Thyroid gland (tissue), 4 donors: ENCODE data around the gene ZNF213. TPM values are rescaled to one million over a fixed set of nuclear protein-coding genes. Genes with fewer than 3 reads are reported as not detected.
"Not testable (repeated sequence)": the region's sequence is repeated elsewhere in the genome, so short reads cannot be mapped to it uniquely, and the experiment has no call there.

ENCODE experiments used
- DNase-seq, 2 donors: peaks; one replicate each; pipeline ENCODE4 v3.0.0-alpha.2; 2019
- H3K27ac ChIP-seq, 3 donors: fragments of 200-600 bp; sonication (generic); 1 replicate in 2 of 3; 2 replicates in 1 of 3; pipeline ENCODE4 v1.5.1; 2016 to 2019; ENCODE audit warnings: mild to moderate bottlenecking in 1 of 3, moderate library complexity in 1 of 3
- H3K27me3 ChIP-seq: fragments of 200-600 bp; sonication (generic); one replicate; pipeline ENCODE4 v1.5.1; 2019
- H3K36me3 ChIP-seq, 2 donors: fragments of 200-600 bp; sonication (generic); one replicate each; pipeline ENCODE4 v1.5.1; 2016 to 2019
- H3K4me1 ChIP-seq, 2 donors: fragments of 200-600 bp; sonication (generic); one replicate each; pipeline ENCODE4 v1.5.1; 2017 to 2019
- H3K4me3 ChIP-seq, 3 donors: fragments of 200-600 bp; sonication (generic); replicated peaks in 1 of 3; 1 replicate in 2 of 3; 2 replicates in 1 of 3; pipeline ENCODE4 v1.5.1; 2016; ENCODE audit warnings: mild to moderate bottlenecking in 1 of 3
- H3K9me3 ChIP-seq: fragments of 200-600 bp; sonication (generic); one replicate; pipeline ENCODE4 v1.5.1; 2017
- POLR2A ChIP-seq, 2 donors: fragments of 450-650 bp; IDR thresholded peaks; one replicate each; pipeline ENCODE4 v1.6.1; 2017; ENCODE audit warnings: antibody characterized with exemption in 2 of 2, mild to moderate bottlenecking in 2 of 2, moderate library complexity in 1 of 2
- WGBS, 2 donors: methylation state at CpG; one replicate each; pipeline ENCODE4 v1.1.5; 2017; 5-methylcytosine and 5-hydroxymethylcytosine counted together
- intact Hi-C: fragments of 100-400 bp; cut with DNase I; formaldehyde crosslinking; loops from one replicate; pipeline ENCODE4 v1.15.1; 2023
- total RNA-seq, 4 donors: library from RNA; depleted of rRNA; stranded (reverse); fragments of >200 nt; gene quantifications; one replicate each; pipeline ENCODE4 v1.2.3, GENCODE V29; 2016
- TF ChIP-seq, protein P1 (sequence below), 6 experiments: fragments of 200-600 bp in 3 of 6; fragments of 450-650 bp in 3 of 6; sonication (generic) in 3 of 6; IDR thresholded peaks; one replicate each; pipeline ENCODE4 v1.5.1; 2016 to 2019; ENCODE audit warnings: antibody characterized with exemption in 6 of 6, mild to moderate bottlenecking in 2 of 6, inconsistent platforms in 1 of 6, moderate library complexity in 1 of 6

The ZNF213 gene
- total RNA-seq, 4 donors from 2014 or later: 5.2 to 10.2 (median 8.7) TPM

DNA sequence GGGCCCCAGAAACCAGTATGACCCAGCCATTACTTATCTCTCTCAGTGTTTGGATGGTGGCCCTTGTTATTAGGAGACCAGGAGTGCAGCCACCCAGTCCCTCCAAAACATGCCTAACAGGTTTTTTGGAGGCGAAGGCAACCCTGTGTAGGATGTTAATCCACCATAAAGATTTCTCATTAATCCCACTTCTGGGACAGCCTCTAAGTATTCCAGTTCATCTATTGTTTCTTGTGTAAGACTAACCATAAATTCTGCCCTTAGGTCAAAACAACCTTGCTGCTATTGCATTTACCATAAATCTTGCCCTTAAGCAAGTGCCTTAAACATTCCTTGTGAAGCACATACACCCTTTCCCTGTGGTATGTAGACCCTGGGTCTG, 31.7 kb downstream of the ZNF213 start:
- peaks cover 25% of the 10 kb centered on the region for H3K27me3 ChIP-seq
- TF ChIP-seq POLR2A (IDR thresholded peaks at IDR 0.05): no peak
- TF ChIP-seq, protein P1, sequence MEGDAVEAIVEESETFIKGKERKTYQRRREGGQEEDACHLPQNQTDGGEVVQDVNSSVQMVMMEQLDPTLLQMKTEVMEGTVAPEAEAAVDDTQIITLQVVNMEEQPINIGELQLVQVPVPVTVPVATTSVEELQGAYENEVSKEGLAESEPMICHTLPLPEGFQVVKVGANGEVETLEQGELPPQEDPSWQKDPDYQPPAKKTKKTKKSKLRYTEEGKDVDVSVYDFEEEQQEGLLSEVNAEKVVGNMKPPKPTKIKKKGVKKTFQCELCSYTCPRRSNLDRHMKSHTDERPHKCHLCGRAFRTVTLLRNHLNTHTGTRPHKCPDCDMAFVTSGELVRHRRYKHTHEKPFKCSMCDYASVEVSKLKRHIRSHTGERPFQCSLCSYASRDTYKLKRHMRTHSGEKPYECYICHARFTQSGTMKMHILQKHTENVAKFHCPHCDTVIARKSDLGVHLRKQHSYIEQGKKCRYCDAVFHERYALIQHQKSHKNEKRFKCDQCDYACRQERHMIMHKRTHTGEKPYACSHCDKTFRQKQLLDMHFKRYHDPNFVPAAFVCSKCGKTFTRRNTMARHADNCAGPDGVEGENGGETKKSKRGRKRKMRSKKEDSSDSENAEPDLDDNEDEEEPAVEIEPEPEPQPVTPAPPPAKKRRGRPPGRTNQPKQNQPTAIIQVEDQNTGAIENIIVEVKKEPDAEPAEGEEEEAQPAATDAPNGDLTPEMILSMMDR (IDR thresholded peaks at IDR 0.05): no peak
- no peak overlapping the region for H3K4me3 ChIP-seq
- WGBS, 2 donors: 17 to 19% methylated on average over 1 of the region's 1 CpG
- peaks cover 9 to 14% of the 10 kb centered on the region in 2 donors for H3K4me1 ChIP-seq
- intact Hi-C loops: loop anchor here (10.0 kb wide), 1 partner anchor 52 kb away; the partner anchor contains the start of gene ZNF205
- no peaks in the 10 kb centered on the region for H3K9me3 ChIP-seq
- H3K27ac ChIP-seq: no peak overlapping the region
- no peak for DNase-seq
- H3K36me3 ChIP-seq: no peaks in the 10 kb centered on the region

GRCh38 chr16:3168729-3169128, 33.9 kb downstream of the ZNF213 start:
- 80 to 83% methylated on average over 7 of the region's 7 CpGs for WGBS, 2 donors
- not testable (repeated sequence) for H3K9me3 ChIP-seq, H3K27ac ChIP-seq, H3K4me3 ChIP-seq, DNase-seq, H3K36me3 ChIP-seq
- H3K27me3 ChIP-seq: peaks cover 46% of the 10 kb centered on the region
- intact Hi-C loops: loop anchor here (10.0 kb wide), 1 partner anchor 54 kb away; the partner anchor contains the start of gene ZNF205
- peaks cover 9 to 17% of the 10 kb centered on the region in 2 donors for H3K4me1 ChIP-seq

GRCh38 chr16:3170440-3171180, 35.8 kb downstream of the ZNF213 start:
- H3K27me3 ChIP-seq: peaks cover 64% of the 10 kb centered on the region
- TF ChIP-seq POLR2A (IDR thresholded peaks at IDR 0.05): no peak
- TF ChIP-seq, protein P1 (IDR thresholded peaks at IDR 0.05): no peak
- no peak overlapping the region for H3K4me3 ChIP-seq
- peaks cover 9 to 24% of the 10 kb centered on the region in 2 donors for H3K4me1 ChIP-seq
- no peaks in the 10 kb centered on the region for H3K9me3 ChIP-seq
- WGBS, 2 donors: 5 to 6% methylated on average over 39 to 51 of the region's 53 CpGs
- intact Hi-C loops: no loop called here
- H3K27ac ChIP-seq: no peak overlapping the region
- no peaks in the 10 kb centered on the region for H3K36me3 ChIP-seq
- DNase-seq: no peak

- DNase-seq: no peak
- intact Hi-C loops: no loop called here
- Histone ChIP-seq H3K27ac (no peak overlapping the region), H3K36me3 (no peaks in the 10 kb centered on the region), H3K27me3 (peaks cover 71% of the 10 kb centered on the region), H3K9me3 (no peaks in the 10 kb centered on the region), H3K4me1 (peaks cover 9 to 24% of the 10 kb centered on the region in 2 donors), H3K4me3 (no peak overlapping the region)
- TF ChIP-seq, protein P1 (IDR thresholded peaks at IDR 0.05): no peak
- TF ChIP-seq POLR2A (IDR thresholded peaks at IDR 0.05): no peak
- 7 to 8% methylated on average over 18 to 26 of the region's 35 CpGs for WGBS, 2 donors
These were observed 36.5 kb downstream of the ZNF213 start for GRCh38 chr16:3171181-3171854.

DNA sequence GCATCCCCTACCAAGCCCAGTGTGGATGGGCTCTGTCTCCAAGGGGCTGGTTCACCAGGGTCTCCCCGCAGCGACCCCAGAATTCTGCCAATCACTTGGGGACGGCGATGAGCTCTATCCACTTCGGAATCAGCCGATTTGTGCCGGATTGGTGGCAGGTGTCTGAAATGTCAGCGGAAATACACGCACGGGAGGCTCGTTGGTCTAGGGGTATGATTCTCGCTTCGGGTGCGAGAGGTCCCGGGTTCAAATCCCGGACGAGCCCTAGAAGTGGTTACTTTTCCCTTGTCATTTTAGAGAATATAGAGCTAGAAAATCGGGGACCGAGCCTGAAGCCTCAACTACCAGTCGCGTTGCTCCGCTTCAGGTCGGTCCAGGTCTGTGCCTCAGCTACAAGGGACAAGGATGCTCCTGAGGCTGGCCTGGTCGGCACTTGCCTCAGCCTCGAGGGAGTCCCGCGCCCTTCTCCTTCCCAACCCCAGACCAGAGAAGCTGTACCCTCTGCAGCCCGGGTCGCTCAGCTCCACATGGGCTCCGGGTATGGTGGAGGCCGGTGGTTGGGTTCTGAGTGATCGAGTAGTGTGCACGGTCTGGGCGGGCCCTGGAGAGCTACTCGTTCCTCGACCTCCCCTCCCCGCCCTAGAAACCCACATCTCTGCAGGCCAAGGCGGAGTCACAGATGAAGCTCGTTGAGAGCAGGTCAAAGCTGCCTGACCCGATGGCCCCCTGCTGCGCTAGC, 37.2 kb downstream of the ZNF213 start:
- no peaks in the 10 kb centered on the region for H3K9me3 ChIP-seq
- intact Hi-C loops: no loop called here
- TF ChIP-seq, protein P1 (IDR thresholded peaks at IDR 0.05): no peak
- no peak for TF ChIP-seq POLR2A (IDR thresholded peaks at IDR 0.05)
- no peak overlapping the region for H3K27ac ChIP-seq
- H3K4me1 ChIP-seq: peaks cover 9 to 24% of the 10 kb centered on the region in 2 donors
- WGBS, 2 donors: 7 to 8% methylated on average over 21 to 35 of the region's 41 CpGs
- no peak for DNase-seq
- H3K27me3 ChIP-seq: peaks cover 76% of the 10 kb centered on the region
- no peak overlapping the region for H3K4me3 ChIP-seq
- no peaks in the 10 kb centered on the region for H3K36me3 ChIP-seq
